HCT116 (cell line): ENCODE results near the gene TLCD3A. TPM values are rescaled to one million over a fixed set of nuclear protein-coding genes. Genes with fewer than 3 reads are reported as not detected.

Experiments
- ATAC-seq: fragments of 200-7000 bp; cut with Tn5 transposase; 2 replicates; pipeline ENCODE4 v1.9.1; 2020; ENCODE audit warnings: mild to moderate bottlenecking, moderate library complexity
- BruUV-seq: library from RNA; stranded (reverse); fragments of 400-500 nt; replicated peaks from 2 replicates; lab custom pipeline; 2021; lab: Mats Ljungman, UMichigan
- CTCF ChIA-PET: fragments of 300-600 bp; sonication (Branson Sonifier 250); formaldehyde crosslinking; loops from one replicate; lab custom pipeline; 2021; ENCODE audit warnings: antibody characterized with exemption; lab: Charles Lee
- POLR2A ChIA-PET: fragments of 300-600, 350-600 bp; sonication (Branson Sonifier 250); formaldehyde crosslinking; loops from one replicate; lab custom pipeline; 2021; ENCODE audit warnings: antibody characterized with exemption; lab: Charles Lee
- RAD21 ChIA-PET, 2 experiments: fragments of 300-600 bp; sonication (Branson Sonifier 250); formaldehyde crosslinking; loops; one replicate each; lab custom pipeline; 2023; ENCODE audit warnings: low total read pairs in 2 of 2; ENCODE audit not compliant: uncharacterized antibody in 2 of 2, unreplicated experiment in 2 of 2, low non-redundant PET in 1 of 2; lab: Charles Lee
- DNase-seq: peaks from one replicate; pipeline ENCODE4 v3.0.0-alpha.2; 2010; ENCODE audit warnings: low read depth, low spot score
- H2AFZ ChIP-seq: fragments of 200-600 bp; shearing (Covaris generic), sonication (generic); 2 replicates; pipeline ENCODE4 v1.6.1; 2017; ENCODE audit warnings: low read depth, mixed run types, mixed read lengths, antibody characterized with exemption, low read length; ENCODE audit not compliant: poor library complexity, severe bottlenecking
- H3K27ac ChIP-seq: 2 replicates; pipeline ENCODE4 v1.5.1; 2012; ENCODE audit warnings: low read depth, low read length
- H3K27me3 ChIP-seq: fragments of 200-600 bp; sonication (generic); 2 replicates; pipeline ENCODE4 v1.6.1; 2016; ENCODE audit warnings: mixed run types, low read length, mixed read lengths; ENCODE audit not compliant: insufficient read depth
- H3K36me3 ChIP-seq, 2 experiments: fragments of 200-500 bp in 1 of 2; fragments of 200-600 bp in 1 of 2; sonication (Bioruptor generic) in 1 of 2; sonication (generic) in 1 of 2; 2 replicates each; pipeline versions ENCODE4 v1.5.1 to v1.6.1; 2014 to 2016; ENCODE audit warnings: low read length in 2 of 2, inconsistent platforms in 1 of 2, mixed read lengths in 1 of 2, mixed run types in 1 of 2; ENCODE audit not compliant: insufficient read depth in 2 of 2, control insufficient read depth in 1 of 2
- H3K4me1 ChIP-seq, 2 experiments: fragments of 200-600 bp in 1 of 2; sonication (generic) in 1 of 2; 2 replicates each; pipeline versions ENCODE4 v1.5.1 to v1.6.1; 2012 to 2017; ENCODE audit warnings: low read length in 2 of 2, inconsistent platforms in 1 of 2, mild to moderate bottlenecking in 1 of 2, mixed read lengths in 1 of 2, mixed run types in 1 of 2, moderate library complexity in 1 of 2; ENCODE audit not compliant: insufficient read depth in 2 of 2, control insufficient read depth in 1 of 2
- H3K4me2 ChIP-seq: fragments of 200-600 bp; sonication (generic); 2 replicates; pipeline ENCODE4 v1.6.1; 2017; ENCODE audit warnings: mixed run types, low read length, mixed read lengths
- H3K4me3 ChIP-seq, 2 experiments: fragments of 200-600 bp in 1 of 2; sonication (generic) in 1 of 2; replicated peaks in 1 of 2; 2 replicates each; pipeline ENCODE4 v1.5.1; 2011 to 2016; ENCODE audit warnings: low read length in 2 of 2, control low read depth in 1 of 2, low read depth in 1 of 2, mild to moderate bottlenecking in 1 of 2, mixed read lengths in 1 of 2, mixed run types in 1 of 2
- H3K79me2 ChIP-seq: fragments of 200-600 bp; sonication (generic); 2 replicates; pipeline ENCODE4 v1.6.1; 2017; ENCODE audit warnings: mild to moderate bottlenecking, mixed run types, low read length, moderate library complexity, mixed read lengths; ENCODE audit not compliant: insufficient read depth
- H3K9ac ChIP-seq: fragments of 200-600 bp; sonication (generic); 2 replicates; pipeline ENCODE4 v1.6.1; 2016; ENCODE audit warnings: low read length, mixed read lengths
- H3K9me2 ChIP-seq: fragments of 200-600 bp; sonication (generic), shearing (Covaris generic); 2 replicates; pipeline ENCODE4 v1.6.1; 2017; ENCODE audit warnings: mixed run types, mild to moderate bottlenecking, moderate library complexity; ENCODE audit not compliant: insufficient read depth
- H3K9me3 ChIP-seq, 2 experiments: fragments of 200-500 bp in 1 of 2; fragments of 200-600 bp in 1 of 2; sonication (Bioruptor generic) in 1 of 2; sonication (generic) in 1 of 2; 2 replicates each; pipeline ENCODE4 v1.6.1; 2014 to 2017; ENCODE audit warnings: low read length in 2 of 2, mixed read lengths in 2 of 2, inconsistent platforms in 1 of 2, low read depth in 1 of 2, mild to moderate bottlenecking in 1 of 2, mixed run types in 1 of 2, moderate library complexity in 1 of 2; ENCODE audit not compliant: control insufficient read depth in 1 of 2, insufficient read depth in 1 of 2
- H4K20me1 ChIP-seq: fragments of 200-600 bp; sonication (generic), shearing (Covaris generic); 2 replicates; pipeline ENCODE4 v1.6.1; 2017; ENCODE audit warnings: mixed run types, mild to moderate bottlenecking, moderate library complexity; ENCODE audit not compliant: insufficient read depth
- CBX3 ChIP-seq: IDR thresholded peaks from 2 replicates; pipeline ENCODE4 v1.6.1; 2012; ENCODE audit warnings: low read depth
- CEBPB ChIP-seq: IDR thresholded peaks from 2 replicates; pipeline ENCODE4 v1.6.1; 2012; ENCODE audit warnings: low read depth
- ELF1 ChIP-seq: IDR thresholded peaks from 2 replicates; pipeline ENCODE4 v1.6.1; 2012; ENCODE audit warnings: low read depth, borderline replicate concordance
- EZH2phosphoT487 ChIP-seq: fragments of 200-600 bp; IDR thresholded peaks from 2 replicates; pipeline ENCODE4 v1.6.1; 2018; ENCODE audit warnings: antibody characterized with exemption, borderline replicate concordance
- FOSL1 ChIP-seq: IDR thresholded peaks from 2 replicates; pipeline ENCODE4 v1.6.1; 2012; ENCODE audit warnings: low read depth
- POLR2AphosphoS5 ChIP-seq: IDR thresholded peaks from 2 replicates; pipeline ENCODE4 v1.6.1; 2011; ENCODE audit warnings: mild to moderate bottlenecking, low read depth, low read length, moderate library complexity
- RAD21 ChIP-seq: IDR thresholded peaks from 2 replicates; pipeline ENCODE4 v1.6.1; 2012; ENCODE audit warnings: low read depth, mild to moderate bottlenecking
- SIN3A ChIP-seq: IDR thresholded peaks from 2 replicates; pipeline ENCODE4 v1.6.1; 2012; ENCODE audit warnings: low read depth
- ZNF274 ChIP-seq: fragments of 200-500 bp; sonication (Bioruptor generic); IDR thresholded peaks from 2 replicates; pipeline ENCODE4 v1.6.1; 2014; ENCODE audit warnings: mild to moderate bottlenecking, low read depth, low read length, inconsistent platforms
- intact Hi-C: fragments of 100-400 bp; cut with micrococcal nuclease; formaldehyde crosslinking; loops from 2 replicates; pipeline ENCODE4 v1.10.0; 2022
- total RNA-seq: library from RNA; stranded (reverse); gene quantifications from one replicate; pipeline ENCODE4 v1.2.1, GENCODE V29; 2021; ENCODE audit not compliant: unreplicated experiment
- TF ChIP-seq, protein P1 (sequence below): IDR thresholded peaks from 2 replicates; pipeline ENCODE4 v1.6.1; 2012
- TF ChIP-seq, protein P2 (sequence below): IDR thresholded peaks from 2 replicates; pipeline ENCODE4 v1.6.1; 2012
- TF ChIP-seq, protein P3 (sequence below): IDR thresholded peaks from 2 replicates; pipeline ENCODE4 v1.6.1; 2012; ENCODE audit warnings: low read depth

Gene TLCD3A
- total RNA-seq, 1 experiment from 2014 or later: 26.0 TPM

DNA sequence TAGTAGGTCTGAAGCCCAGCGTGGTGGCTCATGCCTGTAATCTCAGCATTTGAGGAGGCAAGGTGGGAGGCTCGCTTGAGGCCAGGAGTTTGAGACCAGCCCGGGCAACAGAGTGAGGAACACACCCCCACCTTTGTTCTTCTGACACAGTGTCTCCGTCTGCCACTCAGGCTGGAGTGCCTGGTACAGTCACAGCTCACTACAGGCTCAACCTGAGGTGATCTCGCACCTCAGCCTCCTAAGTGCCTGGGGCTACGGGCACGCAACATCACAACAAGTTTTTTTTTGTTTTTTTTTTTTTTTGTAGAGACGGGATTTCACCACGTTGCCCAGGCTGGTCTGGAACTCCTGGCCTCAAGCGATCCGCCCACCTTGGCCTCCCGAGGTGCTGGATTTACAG is 6.7 kb upstream of the TLCD3A start:
- Histone ChIP-seq H4K20me1 (no peaks in the 10 kb centered on the region), H3K9me2 (no peaks in the 10 kb centered on the region), H2AFZ (no peak overlapping the region), H3K9ac (no peak overlapping the region), H3K4me1 (no peaks in the 10 kb centered on the region), H3K79me2 (no peaks in the 10 kb centered on the region), H3K36me3 (no peaks in the 10 kb centered on the region), H3K27ac (no peak overlapping the region), H3K9me3 (no peaks in the 10 kb centered on the region), H3K4me3 (no peak overlapping the region), H3K27me3 (no peaks in the 10 kb centered on the region), H3K4me2 (no peak overlapping the region)
- ATAC-seq (no peak), DNase-seq (no peak)
- intact Hi-C loops: no loop called here
- RAD21 ChIA-PET: no interaction called here
- POLR2A ChIA-PET: no interaction called here
- TF ChIP-seq ELF1 (no peak), SIN3A (no peak), RAD21 (no peak), ZNF274 (no peak), CEBPB (no peak), FOSL1 (no peak), POLR2AphosphoS5 (no peak), EZH2phosphoT487 (no peak), CBX3 (no peak)
- TF ChIP-seq, protein P1, sequence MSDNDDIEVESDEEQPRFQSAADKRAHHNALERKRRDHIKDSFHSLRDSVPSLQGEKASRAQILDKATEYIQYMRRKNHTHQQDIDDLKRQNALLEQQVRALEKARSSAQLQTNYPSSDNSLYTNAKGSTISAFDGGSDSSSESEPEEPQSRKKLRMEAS: no peak
- TF ChIP-seq, protein P2, sequence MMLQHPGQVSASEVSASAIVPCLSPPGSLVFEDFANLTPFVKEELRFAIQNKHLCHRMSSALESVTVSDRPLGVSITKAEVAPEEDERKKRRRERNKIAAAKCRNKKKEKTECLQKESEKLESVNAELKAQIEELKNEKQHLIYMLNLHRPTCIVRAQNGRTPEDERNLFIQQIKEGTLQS: no peak
- TF ChIP-seq, protein P3, sequence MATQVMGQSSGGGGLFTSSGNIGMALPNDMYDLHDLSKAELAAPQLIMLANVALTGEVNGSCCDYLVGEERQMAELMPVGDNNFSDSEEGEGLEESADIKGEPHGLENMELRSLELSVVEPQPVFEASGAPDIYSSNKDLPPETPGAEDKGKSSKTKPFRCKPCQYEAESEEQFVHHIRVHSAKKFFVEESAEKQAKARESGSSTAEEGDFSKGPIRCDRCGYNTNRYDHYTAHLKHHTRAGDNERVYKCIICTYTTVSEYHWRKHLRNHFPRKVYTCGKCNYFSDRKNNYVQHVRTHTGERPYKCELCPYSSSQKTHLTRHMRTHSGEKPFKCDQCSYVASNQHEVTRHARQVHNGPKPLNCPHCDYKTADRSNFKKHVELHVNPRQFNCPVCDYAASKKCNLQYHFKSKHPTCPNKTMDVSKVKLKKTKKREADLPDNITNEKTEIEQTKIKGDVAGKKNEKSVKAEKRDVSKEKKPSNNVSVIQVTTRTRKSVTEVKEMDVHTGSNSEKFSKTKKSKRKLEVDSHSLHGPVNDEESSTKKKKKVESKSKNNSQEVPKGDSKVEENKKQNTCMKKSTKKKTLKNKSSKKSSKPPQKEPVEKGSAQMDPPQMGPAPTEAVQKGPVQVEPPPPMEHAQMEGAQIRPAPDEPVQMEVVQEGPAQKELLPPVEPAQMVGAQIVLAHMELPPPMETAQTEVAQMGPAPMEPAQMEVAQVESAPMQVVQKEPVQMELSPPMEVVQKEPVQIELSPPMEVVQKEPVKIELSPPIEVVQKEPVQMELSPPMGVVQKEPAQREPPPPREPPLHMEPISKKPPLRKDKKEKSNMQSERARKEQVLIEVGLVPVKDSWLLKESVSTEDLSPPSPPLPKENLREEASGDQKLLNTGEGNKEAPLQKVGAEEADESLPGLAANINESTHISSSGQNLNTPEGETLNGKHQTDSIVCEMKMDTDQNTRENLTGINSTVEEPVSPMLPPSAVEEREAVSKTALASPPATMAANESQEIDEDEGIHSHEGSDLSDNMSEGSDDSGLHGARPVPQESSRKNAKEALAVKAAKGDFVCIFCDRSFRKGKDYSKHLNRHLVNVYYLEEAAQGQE: no peak
- no TSS peak for BruUV-seq
- CTCF ChIA-PET: no interaction called here
